Ectodermal cell (in vitro differentiated cells): ENCODE measurements around the gene PARD3B.

Source experiments
- H3K27ac ChIP-seq: 2 replicates; pipeline ENCODE4 v1.7.0; 2013; ENCODE audit warnings: mild to moderate bottlenecking, low read depth, low read length; ENCODE audit not compliant: insufficient read depth, poor library complexity, severe bottlenecking
- H3K27me3 ChIP-seq: 2 replicates; pipeline ENCODE4 v1.7.0; 2013; ENCODE audit warnings: mild to moderate bottlenecking, low read length; ENCODE audit not compliant: insufficient read depth, control insufficient read depth, poor library complexity, severe bottlenecking
- H3K36me3 ChIP-seq: one replicate; pipeline ENCODE4 v1.7.0; 2013; ENCODE audit warnings: low read length; ENCODE audit not compliant: control insufficient read depth, insufficient read depth
- H3K4me1 ChIP-seq: one replicate; pipeline ENCODE4 v1.7.0; 2013; ENCODE audit warnings: low read length; ENCODE audit not compliant: control insufficient read depth, insufficient read depth
- H3K4me3 ChIP-seq: 2 replicates; pipeline ENCODE4 v1.7.0; 2013; ENCODE audit warnings: low read depth, low read length, control low read depth; ENCODE audit not compliant: insufficient read depth
- H3K9me3 ChIP-seq: 2 replicates; pipeline ENCODE4 v1.7.0; 2013; ENCODE audit warnings: mild to moderate bottlenecking, low read length, moderate library complexity; ENCODE audit not compliant: control insufficient read depth
- WGBS, 2 experiments: methylation state at CpG; one replicate each; pipeline ENCODE4 v1.1.7; 2013; ENCODE audit warnings: missing lambda C conversion rate in 2 of 2; 5-methylcytosine and 5-hydroxymethylcytosine counted together

PARD3B gene

DNA sequence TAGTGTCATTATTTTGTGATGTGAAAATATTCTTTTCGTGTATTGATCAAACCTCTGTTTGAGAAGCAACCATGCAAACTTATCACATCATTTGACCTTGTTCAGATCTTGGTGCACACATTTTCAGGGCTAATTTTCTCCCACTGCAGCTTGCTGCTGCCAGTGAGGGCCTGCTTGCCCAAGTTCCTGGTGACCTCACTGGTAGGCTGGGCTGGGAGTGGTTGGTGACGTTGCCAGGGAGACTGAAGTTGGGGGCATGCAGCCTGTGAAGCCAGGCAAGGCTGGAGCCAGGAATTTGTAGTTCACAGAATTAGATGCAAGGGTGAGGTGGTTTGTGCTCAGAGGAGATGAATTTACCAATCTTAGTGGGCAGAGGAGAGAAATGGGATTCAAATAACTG lies 38.5 kb downstream of the PARD3B start:
- 94 to 95% methylated on average over 2 of the region's 2 CpGs for WGBS, 2 experiments
- Histone ChIP-seq H3K36me3 (no peaks in the 10 kb centered on the region), H3K9me3 (no peaks in the 10 kb centered on the region), H3K4me1 (no peaks in the 10 kb centered on the region), H3K4me3 (no peak overlapping the region), H3K27me3 (no peaks in the 10 kb centered on the region), H3K27ac (no peak overlapping the region)

DNA sequence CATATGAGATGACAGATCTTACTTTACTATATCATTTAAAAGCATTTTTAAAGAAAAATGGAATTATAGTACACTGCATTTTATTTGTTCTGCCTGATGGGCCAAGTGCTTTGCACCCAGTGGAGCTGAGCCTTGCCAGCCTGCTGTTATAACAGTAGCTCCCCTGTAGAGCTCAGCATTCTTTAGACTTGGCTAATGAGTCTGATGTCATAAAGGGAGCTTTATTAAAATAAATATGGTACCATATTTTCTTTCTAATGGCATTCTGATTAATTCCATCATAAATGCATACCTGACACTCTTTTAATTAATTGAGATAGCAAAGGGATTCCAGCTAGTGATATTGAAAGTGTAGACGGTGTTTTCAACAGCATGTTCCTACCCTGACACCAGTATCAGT lies 40.7 kb downstream of the PARD3B start:
- Histone ChIP-seq H3K27ac (no peak overlapping the region), H3K4me1 (no peaks in the 10 kb centered on the region), H3K27me3 (no peaks in the 10 kb centered on the region), H3K4me3 (no peak overlapping the region), H3K36me3 (no peaks in the 10 kb centered on the region), H3K9me3 (no peaks in the 10 kb centered on the region)
- WGBS, 2 experiments = 89 to 100% methylated on average over 1 of the region's 1 CpG

DNA sequence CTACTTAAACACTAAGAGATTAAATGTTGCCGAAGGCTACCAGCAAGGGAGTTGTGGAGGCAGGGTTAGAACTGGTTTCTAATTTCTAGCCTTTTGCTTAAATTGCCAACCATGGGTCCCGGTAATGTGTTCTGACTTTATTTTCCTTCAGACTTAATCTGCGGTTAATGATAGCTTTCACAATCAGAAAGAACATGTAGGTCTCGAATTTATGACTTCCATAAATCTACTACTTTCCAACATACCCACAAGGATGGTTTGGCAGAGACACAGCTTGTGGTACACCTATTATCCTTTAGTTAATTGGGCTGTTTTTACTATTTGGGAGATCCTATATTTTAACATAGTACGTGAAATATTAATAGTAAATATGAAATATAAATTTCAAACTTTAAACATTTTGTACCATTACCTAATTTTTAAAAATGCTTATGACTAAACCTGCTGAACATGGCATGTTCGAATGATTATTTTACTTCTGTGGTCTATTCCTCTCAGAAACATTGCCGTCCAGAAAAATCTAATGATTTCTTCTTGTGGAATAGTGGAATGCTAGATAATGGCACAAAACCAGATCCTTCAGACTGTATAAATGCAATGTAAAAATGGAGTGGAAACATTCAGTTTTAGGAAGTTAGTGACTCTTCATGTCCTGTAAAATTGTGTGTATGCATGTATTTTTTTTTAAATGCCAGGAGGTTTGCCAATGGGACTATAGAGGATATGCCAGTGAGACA lies 41.3 kb downstream of the PARD3B start:
- 97 to 99% methylated on average over 6 of the region's 7 CpGs for WGBS, 2 experiments
- H3K27me3 ChIP-seq = no peaks in the 10 kb centered on the region

DNA sequence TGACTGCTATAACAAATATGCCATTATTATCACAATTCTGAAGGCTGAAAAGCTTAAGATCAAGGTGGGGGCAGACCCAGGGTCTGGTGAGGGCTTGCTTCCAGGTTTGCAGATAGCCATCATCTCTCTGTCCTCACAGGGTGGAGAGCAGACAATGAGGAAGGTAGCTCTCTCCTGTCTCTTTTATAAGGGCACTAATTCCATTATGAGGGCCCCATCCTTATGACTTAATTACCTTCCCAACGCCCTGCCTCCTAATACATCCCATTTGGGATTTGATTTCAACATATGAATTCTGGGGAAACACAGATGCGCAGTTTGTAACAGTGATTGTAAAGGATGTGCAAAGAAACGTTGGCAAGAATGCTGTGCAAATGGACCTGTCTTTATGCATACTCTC lies 44.8 kb downstream of the PARD3B start:
- WGBS, 2 experiments = 97% methylated on average over 3 of the region's 3 CpGs
- no peak overlapping the region for H3K27ac ChIP-seq
- no peak overlapping the region for H3K4me3 ChIP-seq
- H3K9me3 ChIP-seq = no peaks in the 10 kb centered on the region
- no peaks in the 10 kb centered on the region for H3K27me3 ChIP-seq
- no peaks in the 10 kb centered on the region for H3K36me3 ChIP-seq
- H3K4me1 ChIP-seq = peaks cover 3% of the 10 kb centered on the region

More for the DNA sequence above, 41.3 kb downstream of the PARD3B start:
- Histone ChIP-seq H3K27ac (no peak overlapping the region), H3K4me3 (no peak overlapping the region), H3K4me1 (no peaks in the 10 kb centered on the region), H3K9me3 (no peaks in the 10 kb centered on the region), H3K36me3 (no peaks in the 10 kb centered on the region)

DNA sequence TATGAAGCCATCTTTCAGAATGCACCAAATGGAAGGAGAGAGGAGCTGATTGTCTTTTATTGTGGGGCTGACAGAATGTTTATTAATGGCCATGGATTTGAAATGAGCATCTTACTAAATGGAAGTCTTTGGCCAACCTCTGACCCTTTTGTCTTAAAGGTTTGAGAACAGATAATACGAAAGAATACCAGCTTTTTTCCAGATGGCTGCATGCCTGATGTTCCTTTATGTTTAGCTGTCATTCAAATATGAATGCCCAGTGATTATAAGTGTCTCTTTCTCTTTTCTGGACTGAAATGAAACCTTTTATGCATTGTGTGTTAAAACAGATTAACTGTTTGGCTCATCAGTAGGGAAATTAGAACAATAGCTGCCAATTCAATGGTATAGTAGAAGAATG lies 46.0 kb downstream of the PARD3B start:
- no peaks in the 10 kb centered on the region for H3K27me3 ChIP-seq
- no peak overlapping the region for H3K27ac ChIP-seq
- no peaks in the 10 kb centered on the region for H3K36me3 ChIP-seq
- WGBS, 2 experiments = 78 to 95% methylated on average over 1 of the region's 1 CpG
- no peak overlapping the region for H3K4me3 ChIP-seq
- H3K9me3 ChIP-seq = no peaks in the 10 kb centered on the region
- H3K4me1 ChIP-seq = peaks cover 3% of the 10 kb centered on the region

DNA sequence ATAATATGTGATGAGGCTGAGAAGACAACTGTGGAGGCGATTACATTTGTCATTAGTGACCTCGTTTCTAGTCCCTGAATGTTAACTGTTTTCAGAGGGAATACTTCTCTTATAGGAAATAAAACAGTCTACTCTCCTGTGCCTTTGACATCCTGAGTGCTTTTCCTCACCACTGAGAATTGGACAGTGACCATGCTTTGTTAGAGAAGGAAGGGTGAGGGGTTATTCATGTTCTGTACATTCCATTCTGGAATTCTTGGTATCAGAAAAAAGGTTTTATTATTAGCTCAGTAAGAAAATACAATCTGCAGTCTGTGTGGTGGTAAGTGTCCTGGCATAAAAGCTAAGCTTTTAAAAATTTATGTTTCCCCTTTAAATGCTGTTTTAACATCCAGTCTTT lies 58.8 kb downstream of the PARD3B start:
- Histone ChIP-seq H3K27ac (no peak overlapping the region), H3K4me1 (no peaks in the 10 kb centered on the region), H3K27me3 (no peaks in the 10 kb centered on the region), H3K36me3 (no peaks in the 10 kb centered on the region), H3K4me3 (no peak overlapping the region), H3K9me3 (peaks cover 2% of the 10 kb centered on the region)
- WGBS, 2 experiments = 79 to 90% methylated on average over 2 of the region's 2 CpGs

DNA sequence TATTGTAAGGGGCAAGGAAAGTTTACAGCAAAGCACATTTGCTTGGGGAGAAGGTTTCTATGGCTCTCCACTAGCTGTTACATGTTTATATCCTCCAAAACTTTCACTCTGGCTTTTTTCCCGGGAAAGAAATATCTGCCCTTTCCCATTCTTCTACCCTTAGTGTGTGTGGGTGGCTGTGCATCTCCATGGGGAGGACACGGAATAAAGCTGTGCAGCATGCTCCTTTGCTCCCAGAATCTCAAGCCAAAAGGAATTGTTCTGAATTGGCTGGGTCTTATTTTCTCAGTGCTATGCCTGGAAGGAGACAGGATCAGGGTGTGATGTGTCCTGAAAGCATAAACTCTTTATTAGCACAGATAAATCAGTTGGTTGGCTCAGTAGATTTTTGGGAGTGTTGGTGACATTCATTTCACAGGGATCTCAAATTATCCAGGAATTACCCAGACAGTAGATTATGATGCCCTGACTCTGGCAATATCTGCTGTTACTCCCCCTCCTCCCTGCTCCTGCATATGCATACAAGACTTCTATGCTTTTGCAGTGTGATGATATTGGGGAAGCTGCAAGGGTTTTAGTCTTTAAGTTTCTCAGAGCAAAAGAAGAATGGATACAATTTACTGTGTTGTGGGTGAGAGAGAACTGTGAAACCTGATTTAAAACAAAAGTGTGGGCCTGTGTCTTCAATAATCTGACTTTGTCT lies 63.1 kb downstream of the PARD3B start:
- no peaks in the 10 kb centered on the region for H3K36me3 ChIP-seq
- 80 to 86% methylated on average over 1 to 2 of the region's 2 CpGs for WGBS, 2 experiments
- H3K4me1 ChIP-seq = no peaks in the 10 kb centered on the region
- no peaks in the 10 kb centered on the region for H3K27me3 ChIP-seq
- no peaks in the 10 kb centered on the region for H3K9me3 ChIP-seq
- no peak overlapping the region for H3K27ac ChIP-seq
- no peak overlapping the region for H3K4me3 ChIP-seq

DNA sequence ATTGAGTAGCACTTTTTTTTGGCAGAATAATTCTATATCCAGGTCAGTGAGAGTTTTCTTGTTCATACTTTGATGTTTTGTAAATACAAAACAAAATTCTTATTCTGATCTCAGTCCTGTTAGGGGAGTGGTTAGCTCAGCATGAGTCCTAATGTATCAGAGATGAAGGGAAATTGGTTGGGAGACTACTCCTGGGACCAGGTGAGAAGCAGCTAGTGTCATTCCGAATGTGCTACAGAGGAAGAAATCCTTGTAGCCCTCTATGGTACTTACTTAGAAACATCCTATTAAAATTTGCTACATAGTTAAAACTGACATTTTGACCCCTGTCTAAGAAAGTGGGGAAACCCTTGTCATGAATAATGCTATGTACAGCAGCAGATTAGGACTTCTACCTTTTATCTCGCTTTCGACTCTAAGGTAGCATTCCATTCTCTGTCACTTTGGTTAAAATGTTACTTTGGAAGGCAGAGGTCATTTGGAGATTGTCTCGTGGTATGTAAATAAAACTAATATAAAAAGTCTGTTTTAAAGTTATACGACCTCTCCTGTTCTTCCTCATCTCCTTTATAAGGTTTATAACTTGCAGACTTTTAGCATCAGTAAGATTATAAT lies 65.8 kb downstream of the PARD3B start:
- H3K4me1 ChIP-seq = no peaks in the 10 kb centered on the region
- WGBS, 2 experiments = 87 to 100% methylated on average over 3 to 4 of the region's 5 CpGs
- no peaks in the 10 kb centered on the region for H3K27me3 ChIP-seq
- H3K36me3 ChIP-seq = no peaks in the 10 kb centered on the region
- no peak overlapping the region for H3K4me3 ChIP-seq
- no peaks in the 10 kb centered on the region for H3K9me3 ChIP-seq
- no peak overlapping the region for H3K27ac ChIP-seq

DNA sequence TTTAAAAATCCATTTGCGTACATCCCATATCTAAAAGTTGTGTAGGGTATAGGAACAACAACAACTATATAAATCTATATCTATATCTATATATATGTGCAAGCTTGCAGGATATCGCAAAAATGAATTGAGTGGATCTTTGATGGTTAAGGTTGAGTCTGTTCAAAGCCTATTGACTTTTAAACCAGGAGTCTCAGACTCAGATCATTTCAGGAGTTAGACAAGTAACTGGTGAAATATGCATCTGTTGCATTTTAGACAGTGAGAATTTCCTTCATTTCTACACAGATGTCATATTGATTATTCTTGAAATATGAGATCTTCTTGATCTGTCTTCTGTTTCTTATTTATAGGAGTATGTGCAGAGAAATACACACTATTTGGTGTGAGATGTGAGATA lies 66.5 kb downstream of the PARD3B start:
- Histone ChIP-seq H3K4me1 (no peaks in the 10 kb centered on the region), H3K27me3 (no peaks in the 10 kb centered on the region), H3K4me3 (no peak overlapping the region), H3K36me3 (no peaks in the 10 kb centered on the region), H3K9me3 (no peaks in the 10 kb centered on the region), H3K27ac (no peak overlapping the region)
- WGBS, 2 experiments = 100% methylated on average over 1 of the region's 2 CpGs

DNA sequence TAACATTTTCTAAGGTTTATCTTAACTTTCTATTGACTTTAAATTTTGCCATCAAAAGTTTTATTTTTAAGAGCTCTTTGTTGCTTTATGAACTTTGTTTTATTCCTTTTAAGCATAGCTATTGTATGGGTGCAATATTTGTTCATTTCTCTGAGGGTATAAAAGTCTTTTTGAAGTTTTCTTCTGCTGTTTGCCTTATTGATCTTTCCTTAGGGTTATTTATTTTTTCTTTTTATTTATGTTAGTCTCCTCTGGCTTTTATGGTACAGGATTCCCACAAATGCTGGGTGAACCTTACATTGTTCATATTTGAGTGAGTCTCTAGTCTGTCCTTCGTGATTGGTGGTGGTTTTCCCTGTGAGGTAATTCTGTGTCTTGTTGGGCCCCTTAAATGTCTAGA lies 68.4 kb downstream of the PARD3B start:
- no peak overlapping the region for H3K4me3 ChIP-seq
- no peaks in the 10 kb centered on the region for H3K36me3 ChIP-seq
- no peak overlapping the region for H3K27ac ChIP-seq
- no peaks in the 10 kb centered on the region for H3K27me3 ChIP-seq
- H3K4me1 ChIP-seq = no peaks in the 10 kb centered on the region
- 100% methylated on average over 1 of the region's 1 CpG for WGBS, 2 experiments
- no peaks in the 10 kb centered on the region for H3K9me3 ChIP-seq
